Measurements from ENCODE around the gene RGS7BP.

DNA sequence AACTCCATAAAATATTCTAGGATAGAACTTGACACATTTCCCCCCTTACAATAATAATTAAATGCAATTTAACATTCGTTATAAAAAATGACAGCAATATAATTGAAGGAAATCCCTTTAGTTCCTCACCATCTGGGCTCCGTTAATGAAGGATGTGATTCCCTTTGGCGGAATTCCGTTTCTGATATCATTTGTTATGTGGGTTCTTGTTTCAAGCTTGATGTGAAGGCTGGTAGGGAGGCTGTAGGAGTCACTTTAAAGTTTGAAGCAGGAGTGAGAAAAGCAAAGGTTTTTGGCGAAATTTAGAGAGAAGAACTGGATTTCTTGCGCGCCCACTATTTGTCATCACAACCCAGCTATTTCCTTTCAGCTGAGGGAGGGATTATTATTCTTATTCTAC, 4.0 kb downstream of the RGS7BP start:
- TF ChIP-seq POLR2A (IDR thresholded peaks at IDR 0.05), result no peak
- TF ChIP-seq, protein P1, sequence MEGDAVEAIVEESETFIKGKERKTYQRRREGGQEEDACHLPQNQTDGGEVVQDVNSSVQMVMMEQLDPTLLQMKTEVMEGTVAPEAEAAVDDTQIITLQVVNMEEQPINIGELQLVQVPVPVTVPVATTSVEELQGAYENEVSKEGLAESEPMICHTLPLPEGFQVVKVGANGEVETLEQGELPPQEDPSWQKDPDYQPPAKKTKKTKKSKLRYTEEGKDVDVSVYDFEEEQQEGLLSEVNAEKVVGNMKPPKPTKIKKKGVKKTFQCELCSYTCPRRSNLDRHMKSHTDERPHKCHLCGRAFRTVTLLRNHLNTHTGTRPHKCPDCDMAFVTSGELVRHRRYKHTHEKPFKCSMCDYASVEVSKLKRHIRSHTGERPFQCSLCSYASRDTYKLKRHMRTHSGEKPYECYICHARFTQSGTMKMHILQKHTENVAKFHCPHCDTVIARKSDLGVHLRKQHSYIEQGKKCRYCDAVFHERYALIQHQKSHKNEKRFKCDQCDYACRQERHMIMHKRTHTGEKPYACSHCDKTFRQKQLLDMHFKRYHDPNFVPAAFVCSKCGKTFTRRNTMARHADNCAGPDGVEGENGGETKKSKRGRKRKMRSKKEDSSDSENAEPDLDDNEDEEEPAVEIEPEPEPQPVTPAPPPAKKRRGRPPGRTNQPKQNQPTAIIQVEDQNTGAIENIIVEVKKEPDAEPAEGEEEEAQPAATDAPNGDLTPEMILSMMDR (IDR thresholded peaks at IDR 0.05), result no peak
